Raji (cell line): ENCODE measurements around the gene CFAP97D1.

Experiments
- POLR2A ChIP-seq: IDR thresholded peaks from 2 replicates; pipeline ENCODE4 v1.6.1; 2011; ENCODE audit warnings: low read depth, low read length, control low read depth; ENCODE audit not compliant: insufficient read depth

CFAP97D1 gene

DNA sequence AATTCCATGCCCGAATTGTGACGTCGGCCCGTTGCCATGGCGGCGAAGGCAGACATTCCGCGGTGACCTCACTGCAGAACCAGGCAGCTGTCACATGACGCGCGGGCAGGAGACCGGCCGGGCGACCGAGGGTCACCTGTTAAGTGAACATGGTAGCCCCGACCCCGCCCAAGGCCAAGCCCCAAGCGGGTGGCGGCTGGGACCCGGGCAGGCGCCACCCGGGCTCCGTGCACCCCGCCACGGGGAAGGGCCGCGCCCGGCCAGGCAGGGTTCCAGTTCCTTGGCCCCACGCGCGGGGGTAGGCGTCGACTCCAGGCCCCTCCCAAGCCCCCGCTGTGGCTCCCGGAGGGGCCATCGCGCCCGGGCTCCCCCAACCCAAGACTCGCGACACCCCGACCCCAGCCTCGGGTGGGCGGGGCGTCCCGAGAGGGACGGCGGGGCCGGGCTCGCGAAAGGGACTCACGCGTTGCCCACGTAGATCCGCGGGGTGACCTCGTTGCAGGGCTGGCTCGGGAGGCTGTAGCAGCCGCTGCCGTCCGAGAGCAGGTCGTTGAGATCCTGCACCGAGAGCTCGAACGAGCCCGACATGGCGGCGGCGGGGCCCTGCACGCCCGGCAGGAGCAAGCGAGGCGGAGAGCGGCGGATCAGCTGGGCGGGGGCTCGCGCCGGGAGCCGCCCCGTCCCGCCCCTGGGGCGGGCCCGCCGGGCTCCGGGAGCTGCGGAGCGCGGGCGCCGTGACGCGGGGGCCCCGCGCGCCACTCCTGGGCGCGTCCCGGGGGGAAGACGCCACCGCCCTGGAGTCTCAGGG is 1.7 kb upstream of the CFAP97D1 start, which contains the start of gene DUSP3:
DUSP3 (minus strand) TSS at position 641 of the 808 bp plus-strand sequence; CDS start at position 588, 53 bp downstream.
- TF ChIP-seq POLR2A: no peak

DNA sequence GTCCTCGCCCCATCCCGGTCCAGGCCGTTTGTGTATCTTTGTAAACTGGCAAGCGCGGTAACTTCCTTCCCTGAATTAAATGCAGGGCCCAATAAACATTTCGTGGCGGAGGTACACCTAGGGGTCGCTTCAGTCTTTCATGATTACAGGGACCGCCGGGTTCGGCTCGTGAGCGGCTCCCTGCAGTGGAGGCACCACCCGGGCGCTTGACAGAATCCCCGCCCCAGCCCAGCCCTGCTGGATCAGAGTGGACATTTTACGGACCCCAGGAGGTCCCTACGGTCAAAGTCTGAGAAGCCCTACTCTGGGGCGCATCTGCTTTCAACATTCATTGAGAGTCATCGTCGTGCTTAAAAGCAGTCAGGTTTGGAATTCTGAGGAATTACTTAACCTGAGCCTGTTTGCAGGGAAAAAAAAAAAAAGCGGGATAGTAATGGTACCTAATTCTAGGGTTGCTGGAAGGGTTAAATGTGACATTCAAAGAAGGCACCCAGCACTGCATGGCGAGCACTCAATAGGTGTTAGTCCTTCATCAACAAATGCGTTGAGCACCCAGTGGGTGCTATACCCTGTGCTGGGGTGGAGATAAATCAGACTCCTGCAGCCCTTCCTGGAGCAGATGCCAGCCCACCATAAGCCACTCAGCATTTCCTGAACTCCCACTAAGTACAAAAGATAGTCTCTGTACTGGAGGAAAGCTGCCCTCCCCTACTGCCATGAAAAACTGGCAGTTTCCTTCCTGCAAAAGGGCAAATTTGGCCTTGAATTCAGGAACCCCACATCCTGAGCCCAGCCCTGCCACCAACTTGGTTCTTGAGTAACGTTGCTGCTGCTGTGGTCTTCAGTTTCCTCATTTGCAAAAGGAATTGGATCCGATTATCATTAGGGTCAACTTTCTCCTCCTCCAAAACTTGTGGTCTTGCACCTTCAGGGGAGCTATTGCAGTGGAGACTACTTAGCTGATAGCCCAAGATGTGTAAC is 800 bp upstream of the CFAP97D1 start:
- no peak for TF ChIP-seq POLR2A

DNA sequence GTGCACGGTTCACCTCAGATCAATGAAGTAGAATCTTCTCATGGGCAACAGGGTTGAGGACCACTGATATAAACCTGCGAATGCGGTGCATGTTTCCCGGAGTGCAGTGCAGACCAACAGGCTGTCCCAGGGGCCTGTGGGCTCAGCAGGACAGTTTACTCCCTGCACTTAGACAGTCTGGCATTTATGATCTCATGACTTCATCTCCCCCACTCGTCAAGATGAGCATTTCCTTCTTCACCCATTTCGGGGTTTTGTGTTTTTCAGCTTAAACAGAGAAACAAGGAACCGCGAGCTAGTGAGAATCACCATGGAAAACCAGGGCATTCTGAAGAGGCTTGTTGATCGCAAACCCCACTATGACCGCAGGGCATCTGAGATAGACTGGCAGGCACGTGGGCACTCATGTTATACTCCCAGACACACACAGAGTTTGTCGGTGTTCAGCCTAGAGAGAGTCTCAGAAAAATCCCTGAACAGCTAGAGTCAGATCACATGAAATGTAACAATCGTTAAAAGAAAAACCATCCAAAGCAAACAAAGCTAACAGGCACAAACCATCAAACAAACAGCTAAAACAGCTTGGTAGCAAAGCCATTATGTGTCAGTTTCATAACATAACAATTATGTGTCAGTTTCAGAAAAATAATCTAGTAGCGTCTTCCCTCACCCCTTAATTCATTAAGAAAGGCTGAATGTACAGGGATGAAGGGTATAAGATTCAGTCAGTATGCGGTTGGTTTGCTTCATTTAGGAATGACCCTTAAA is 2.9 kb downstream of the CFAP97D1 start:
- TF ChIP-seq POLR2A: no peak

DNA sequence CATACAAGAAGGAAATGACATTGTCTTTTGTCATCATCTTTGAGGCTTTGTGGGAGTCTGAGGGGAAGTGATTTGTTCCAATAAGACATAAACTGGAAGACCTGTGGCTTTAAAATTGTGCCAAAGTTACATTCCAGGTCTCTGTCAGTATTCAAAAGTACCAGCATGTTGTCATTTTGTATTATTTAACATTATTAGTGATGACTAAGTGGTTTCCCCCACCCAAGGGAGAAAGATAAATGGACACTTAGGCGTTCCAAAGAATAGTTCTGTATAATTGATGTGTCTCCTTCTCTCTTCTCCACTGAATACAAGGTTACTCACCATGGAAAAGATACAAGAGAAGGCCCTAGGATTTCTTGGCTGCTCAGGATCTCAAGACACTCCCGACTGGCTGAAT is 3.8 kb downstream of the CFAP97D1 start:
- no peak for TF ChIP-seq POLR2A

DNA sequence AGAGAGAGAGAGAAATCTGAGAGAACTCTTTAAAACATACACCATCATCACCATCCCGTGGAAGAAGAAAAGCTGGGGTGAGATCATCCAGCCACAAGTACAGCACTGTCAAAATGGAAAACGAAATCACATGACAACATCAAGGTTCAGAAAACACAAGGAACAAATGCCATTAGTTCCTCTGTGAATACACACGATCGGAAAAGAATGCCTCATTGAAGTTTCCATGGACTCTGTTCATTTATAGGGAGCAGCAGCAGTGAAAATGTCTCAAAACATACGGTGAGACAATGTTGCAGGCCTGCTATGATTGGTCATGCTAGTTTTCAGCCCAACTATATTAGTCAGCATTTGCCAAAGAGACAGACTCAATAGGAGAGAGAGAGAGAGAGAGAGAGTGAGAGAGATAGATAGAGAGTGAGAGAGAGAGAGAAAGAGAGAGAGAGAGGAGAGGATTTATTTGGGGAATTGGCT is 4.4 kb downstream of the CFAP97D1 start:
- no peak for TF ChIP-seq POLR2A

DNA sequence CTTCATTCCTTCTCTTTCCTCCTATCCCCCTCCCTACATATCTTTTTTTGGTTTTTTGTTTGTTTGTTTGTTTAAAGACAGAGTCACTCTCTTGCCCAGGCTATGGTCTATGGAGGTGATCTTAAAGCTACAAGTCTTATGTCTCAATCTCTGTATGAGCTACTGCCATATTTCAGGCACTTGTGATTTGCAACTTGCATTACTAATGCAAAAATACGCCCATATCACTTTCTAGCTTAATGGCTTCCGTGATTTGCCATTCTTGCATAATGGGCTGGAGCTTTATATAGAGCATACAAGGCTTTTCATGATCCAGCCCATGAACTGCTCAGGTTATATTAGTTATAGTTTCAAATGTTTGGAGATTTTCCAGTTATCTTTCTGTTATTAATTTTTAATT is 7.5 kb downstream of the CFAP97D1 start:
- no peak for TF ChIP-seq POLR2A

DNA sequence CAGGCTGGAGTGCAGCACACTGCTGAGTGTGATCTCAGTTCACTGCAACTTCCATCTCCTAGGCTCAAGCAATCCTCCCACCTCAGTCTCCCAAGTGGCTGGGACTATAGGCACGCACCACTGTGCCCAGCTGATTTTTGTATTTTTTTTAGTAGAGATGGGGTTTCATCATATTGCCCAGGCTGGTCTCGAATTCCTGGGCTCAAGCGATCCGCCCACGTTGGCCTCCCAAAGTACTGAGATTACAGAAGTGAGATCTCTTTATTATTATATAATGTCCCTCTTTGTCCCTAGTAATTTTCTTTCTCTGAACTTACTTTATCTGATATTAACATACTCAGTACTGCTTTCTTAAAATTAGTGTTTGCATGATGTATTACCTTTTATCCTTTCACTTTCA is 8.3 kb downstream of the CFAP97D1 start:
- no peak for TF ChIP-seq POLR2A

DNA sequence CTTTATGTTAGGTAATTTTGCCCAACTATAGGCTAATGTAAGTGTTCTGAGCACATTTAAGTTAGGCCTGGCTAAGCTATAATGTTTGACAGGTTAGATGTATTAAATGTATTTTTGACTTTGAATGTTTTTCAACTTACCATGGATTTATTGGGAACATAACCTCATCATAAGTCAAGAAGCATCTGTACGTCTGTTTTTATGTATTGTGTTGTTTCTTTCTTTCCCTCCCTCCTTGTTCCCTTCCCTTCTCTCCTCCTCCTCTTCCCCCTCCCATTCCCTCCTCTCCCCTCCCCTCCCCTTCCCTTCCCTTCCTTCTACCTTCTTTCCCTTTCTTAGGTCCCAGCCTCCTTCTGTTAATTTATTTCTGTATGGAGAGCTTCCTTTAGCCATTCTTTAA is 9.2 kb downstream of the CFAP97D1 start:
- TF ChIP-seq POLR2A: no peak

DNA sequence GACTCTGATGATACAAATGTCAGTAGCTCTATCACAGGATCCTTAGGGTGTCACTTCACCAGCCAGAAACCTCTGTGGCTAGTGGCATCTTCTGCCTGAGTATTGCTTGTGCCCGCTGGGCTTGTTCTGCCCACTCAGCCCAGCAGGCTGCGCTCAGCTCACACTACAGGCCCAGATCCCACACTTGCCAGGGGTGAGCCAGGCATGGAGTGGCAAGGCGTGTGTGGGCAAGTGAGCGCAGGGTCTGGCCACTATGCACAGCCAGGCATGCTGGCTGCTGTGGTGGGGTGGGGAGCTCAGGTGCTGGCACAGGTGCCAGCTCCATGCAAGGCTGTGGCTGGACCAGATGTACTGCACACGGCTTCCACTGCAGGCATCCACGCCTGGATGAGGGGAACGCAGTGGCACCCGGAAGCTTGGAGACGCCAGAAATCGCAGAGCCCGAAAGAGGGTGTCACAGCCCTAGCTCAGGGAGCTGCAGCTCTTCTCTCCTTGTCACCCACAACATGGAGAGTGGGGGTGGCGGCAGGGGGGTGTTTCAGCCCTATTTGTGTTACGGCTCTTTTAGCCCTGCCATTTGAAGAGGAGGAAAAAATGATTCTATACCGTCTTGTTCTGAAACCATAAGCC is 10.2 kb downstream of the CFAP97D1 start:
- no peak for TF ChIP-seq POLR2A

DNA sequence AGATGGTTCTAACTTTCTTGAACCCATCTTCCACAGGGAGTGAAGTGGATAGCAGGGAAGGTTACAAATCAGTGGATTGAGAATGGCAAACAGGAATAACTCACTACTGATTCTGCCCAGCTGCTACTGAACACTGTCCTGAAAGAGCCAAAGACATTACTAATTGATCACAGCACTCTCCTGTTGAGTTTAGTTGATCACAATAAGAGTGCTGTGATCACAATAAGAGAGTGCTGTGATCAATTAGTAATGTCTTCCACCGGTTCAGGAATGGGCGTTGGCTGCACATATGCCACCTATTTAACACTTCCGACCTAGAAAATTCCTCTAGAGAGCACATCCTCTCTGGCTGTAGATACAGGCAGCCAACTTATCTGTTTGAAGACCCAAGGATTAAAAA is 11.4 kb downstream of the CFAP97D1 start:
- no peak for TF ChIP-seq POLR2A

DNA sequence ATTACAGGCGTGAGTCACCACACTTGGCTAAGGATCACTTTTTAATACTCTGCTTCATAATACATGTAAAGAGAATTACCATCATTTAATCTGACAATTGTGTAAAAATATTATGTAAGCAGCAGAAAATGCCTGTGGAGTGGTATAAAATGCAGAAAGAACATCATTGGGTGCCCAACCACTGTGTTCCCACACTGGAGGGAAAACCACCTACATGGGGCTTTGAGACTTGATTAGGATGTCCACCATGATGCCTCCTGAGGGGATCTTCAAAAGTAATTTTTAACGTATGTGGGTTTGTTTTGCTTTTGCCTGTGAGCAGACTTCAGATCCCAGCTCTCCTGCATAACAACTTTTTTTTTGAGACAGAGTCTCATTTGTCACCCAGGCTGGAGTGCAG is 18.8 kb downstream of the CFAP97D1 start:
- no peak for TF ChIP-seq POLR2A

DNA sequence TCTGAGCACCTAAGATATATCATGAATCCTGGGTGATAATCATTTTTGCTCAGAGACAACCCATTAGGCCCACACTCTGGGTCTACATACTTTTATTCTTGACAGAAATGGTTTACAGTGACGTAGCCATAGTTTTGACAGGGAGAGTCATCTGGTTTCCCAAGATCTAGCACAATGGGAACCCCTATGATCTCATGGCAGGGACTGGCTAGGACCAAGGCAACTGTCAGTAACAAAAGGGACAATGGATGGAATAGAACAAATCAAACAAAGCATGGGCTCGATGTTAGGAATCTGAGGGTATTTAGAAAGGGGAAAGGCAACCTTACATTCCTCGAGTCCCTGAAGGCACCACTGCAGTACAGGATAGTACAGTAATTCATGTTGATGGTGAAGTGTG is 20.5 kb downstream of the CFAP97D1 start:
- no peak for TF ChIP-seq POLR2A

DNA sequence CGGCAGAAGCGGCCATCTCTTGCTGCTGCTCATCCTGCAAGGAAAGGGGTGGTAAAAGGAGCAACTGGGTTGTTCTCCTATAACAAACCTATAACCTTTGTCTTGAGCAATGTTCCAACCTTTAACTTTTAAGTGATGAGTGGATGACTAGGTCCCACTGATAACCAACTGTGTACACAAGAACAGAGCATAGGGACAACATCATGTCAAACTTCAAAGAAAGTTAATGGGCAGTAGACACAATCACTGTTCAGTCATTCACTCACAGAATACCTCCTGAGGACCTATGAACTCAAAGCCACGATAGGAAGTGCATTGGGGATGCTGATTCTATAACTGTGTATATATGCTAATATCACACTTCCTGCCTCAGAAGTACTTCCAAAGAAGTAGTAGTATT is 21.6 kb downstream of the CFAP97D1 start:
- TF ChIP-seq POLR2A: no peak

DNA sequence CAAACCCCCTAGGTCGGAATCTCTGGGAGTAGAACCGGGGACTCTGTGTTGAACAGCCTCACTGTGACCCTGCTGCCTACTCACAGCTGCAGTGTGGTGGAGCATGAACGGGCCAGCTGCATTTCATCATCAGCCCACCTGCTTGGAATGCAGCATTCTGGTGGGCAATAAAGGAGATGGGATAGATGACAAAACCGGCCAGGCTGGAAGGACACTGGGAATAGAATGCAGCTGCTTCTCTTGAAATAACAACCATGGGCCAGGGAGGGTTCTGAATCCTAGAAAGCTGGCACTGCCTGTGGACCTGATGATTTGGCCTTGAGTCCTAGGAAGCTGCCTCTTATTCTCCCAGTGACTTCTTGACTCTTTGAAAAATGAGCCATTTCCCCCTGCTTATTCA is 23.5 kb downstream of the CFAP97D1 start:
- no peak for TF ChIP-seq POLR2A

DNA sequence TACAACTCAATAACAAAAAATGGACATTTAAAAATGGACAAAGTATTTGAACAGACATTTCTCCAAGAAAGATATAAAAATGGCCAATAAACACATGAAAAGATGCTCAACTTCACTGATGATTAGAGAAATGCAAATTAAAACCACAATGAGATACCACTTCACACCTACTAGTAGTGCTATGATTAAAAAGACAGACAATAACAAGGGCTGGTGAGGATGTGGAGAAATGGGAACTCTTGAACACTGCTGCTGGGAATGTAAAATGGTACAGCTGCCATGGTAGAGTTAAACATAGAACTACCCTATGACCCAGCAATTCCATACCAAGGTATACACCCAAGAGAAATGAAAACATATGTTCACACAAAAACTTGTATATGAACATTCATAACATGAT is 24.9 kb downstream of the CFAP97D1 start:
- TF ChIP-seq POLR2A: no peak

DNA sequence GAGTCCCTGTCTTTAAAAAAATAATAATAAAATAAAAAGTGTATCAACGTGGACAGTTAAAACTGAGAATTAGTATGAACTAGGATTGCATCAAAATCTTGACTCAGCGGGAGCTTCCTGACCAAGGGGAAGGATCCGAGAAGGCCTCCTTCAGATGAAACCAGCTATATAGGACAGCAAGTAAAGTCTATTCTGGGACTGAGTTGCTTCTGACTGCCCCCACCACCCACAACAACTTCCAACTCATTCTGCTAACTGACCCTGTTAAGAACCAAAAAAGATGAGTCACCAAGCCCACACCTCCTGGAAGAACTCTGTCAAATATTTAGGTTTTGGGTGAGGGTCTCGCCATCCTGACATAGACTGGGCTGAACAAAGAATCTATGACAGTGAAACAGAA is 27.8 kb downstream of the CFAP97D1 start:
- no peak for TF ChIP-seq POLR2A
